NCI-H226 (cell line): Measurements from ENCODE around the gene ZC3HAV1L.
"Not testable (repeated sequence)": the region's sequence is repeated elsewhere in the genome, so short reads cannot be mapped to it uniquely, and the experiment has no call there.

Experiments
- DNase-seq: peaks from one replicate; pipeline ENCODE4 v3.0.0-alpha.2; 2015

Gene ZC3HAV1L

GRCh38 chr7:139051655-139052054 is 15.8 kb upstream of the ZC3HAV1L start:
- DNase-seq, result no peak

GRCh38 chr7:139049936-139050335 is 14.1 kb upstream of the ZC3HAV1L start:
- no peak for DNase-seq

GRCh38 chr7:139049111-139049510 is 13.3 kb upstream of the ZC3HAV1L start:
- DNase-seq, result no peak

- DNase-seq, result no peak
Measured at GRCh38 chr7:139047970-139048369, 12.1 kb upstream of the ZC3HAV1L start.

GRCh38 chr7:139046143-139046542 is 10.3 kb upstream of the ZC3HAV1L start:
- DNase-seq, result no peak

GRCh38 chr7:139044813-139045794 is 9.3 kb upstream of the ZC3HAV1L start:
- DNase-seq, result no peak

- DNase-seq, result no peak
Measured at GRCh38 chr7:139043823-139044812, 8.3 kb upstream of the ZC3HAV1L start.

- no peak for DNase-seq
Measured at GRCh38 chr7:139041378-139042085, 5.7 kb upstream of the ZC3HAV1L start.

GRCh38 chr7:139038691-139039090 is 2.8 kb upstream of the ZC3HAV1L start:
- no peak for DNase-seq

GRCh38 chr7:139036901-139037300 is 1.1 kb upstream of the ZC3HAV1L start:
- no peak for DNase-seq

GRCh38 chr7:139034855-139035585 is 822 bp downstream of the ZC3HAV1L start:
- DNase-seq, result peak; percentile 7

- no peak for DNase-seq
Measured at GRCh38 chr7:139034336-139034735, 1.5 kb downstream of the ZC3HAV1L start.

- no peak for DNase-seq
Measured at GRCh38 chr7:139033346-139034114, 2.3 kb downstream of the ZC3HAV1L start.

GRCh38 chr7:139032473-139032872 is 3.4 kb downstream of the ZC3HAV1L start:
- DNase-seq, result no peak

GRCh38 chr7:139029353-139029752 is 6.5 kb downstream of the ZC3HAV1L start:
- DNase-seq, result no peak

GRCh38 chr7:139026551-139026950 is 9.3 kb downstream of the ZC3HAV1L start:
- no peak for DNase-seq

GRCh38 chr7:139025861-139026260 is 10.0 kb downstream of the ZC3HAV1L start:
- DNase-seq, result not testable (repeated sequence)

GRCh38 chr7:139023076-139023475 is 12.8 kb downstream of the ZC3HAV1L start:
- DNase-seq, result no peak

GRCh38 chr7:139022286-139022685 is 13.6 kb downstream of the ZC3HAV1L start:
- no peak for DNase-seq

- DNase-seq, result no peak
Measured at GRCh38 chr7:139018910-139019309, 16.9 kb downstream of the ZC3HAV1L start.

GRCh38 chr7:139016931-139017511 is 18.8 kb downstream of the ZC3HAV1L start:
- DNase-seq, result peak; percentile 49
